ENCODE measurements around the gene EID3.

GRCh38 chr12:104319918-104320626 is 16.5 kb downstream of the EID3 start:
- no peak for TF ChIP-seq FOXM1 (IDR thresholded peaks at IDR 0.05; ENCODE audit: borderline replicate concordance, low read depth)
- no peak for TF ChIP-seq EP300 (IDR thresholded peaks at IDR 0.05; ENCODE audit: borderline replicate concordance)
- TF ChIP-seq RAD21 (IDR thresholded peaks at IDR 0.05; ENCODE audit: low read depth), result no peak
- TF ChIP-seq CEBPB (IDR thresholded peaks at IDR 0.05), result no peak
- TF ChIP-seq USF1 (IDR thresholded peaks at IDR 0.05), result no peak
- no peak for TF ChIP-seq YY1 (IDR thresholded peaks at IDR 0.05; ENCODE audit: low read depth)
- TF ChIP-seq CREB1 (IDR thresholded peaks at IDR 0.05; ENCODE audit: low read depth), result no peak
- no peak for TF ChIP-seq EGR1 (IDR thresholded peaks at IDR 0.05)
- TF ChIP-seq NFIC (IDR thresholded peaks at IDR 0.05), result no peak

All from Ishikawa (cell line).